Mesenchymal stem cell (in vitro differentiated cells and primary cell): ENCODE data around the gene RXRB.
A peak's percentile ranks its signal among the peaks of the same experiment; 100 is the strongest.

Experiments
- DNase-seq: peaks from one replicate; pipeline ENCODE4 v3.0.0-alpha.2; 2013
- H2AFZ ChIP-seq: one replicate; pipeline ENCODE4 v1.6.1; 2013; ENCODE audit warnings: low read depth, mild to moderate bottlenecking, control low read depth, inconsistent platforms, low read length, moderate library complexity
- H2AK5ac ChIP-seq: 2 replicates; pipeline ENCODE4 v1.6.1; 2013; ENCODE audit warnings: low read length, moderate library complexity, mild to moderate bottlenecking, inconsistent platforms; ENCODE audit not compliant: severe bottlenecking
- H2BK120ac ChIP-seq: one replicate; pipeline ENCODE4 v1.6.1; 2013; ENCODE audit warnings: low read depth, mild to moderate bottlenecking, inconsistent platforms, low read length, moderate library complexity
- H2BK12ac ChIP-seq, 2 experiments: one replicate each; pipeline ENCODE4 v1.6.1; 2013; ENCODE audit warnings: inconsistent platforms in 2 of 2, low read length in 2 of 2, mild to moderate bottlenecking in 2 of 2, moderate library complexity in 2 of 2, control low read depth in 1 of 2
- H2BK15ac ChIP-seq: one replicate; pipeline ENCODE4 v1.6.1; 2013; ENCODE audit warnings: mild to moderate bottlenecking, low read depth, inconsistent platforms; ENCODE audit not compliant: poor library complexity, severe bottlenecking
- H2BK5ac ChIP-seq: 2 replicates; pipeline ENCODE4 v1.6.1; 2013; ENCODE audit warnings: low read depth, mild to moderate bottlenecking, low read length, control low read depth, inconsistent platforms; ENCODE audit not compliant: poor library complexity, severe bottlenecking
- H3K14ac ChIP-seq, 2 experiments: one replicate each; pipeline ENCODE4 v1.6.1; 2013; ENCODE audit warnings: inconsistent platforms in 2 of 2, low read length in 2 of 2, control low read depth in 1 of 2, mild to moderate bottlenecking in 1 of 2, moderate library complexity in 1 of 2
- H3K18ac ChIP-seq, 2 experiments: one replicate each; pipeline ENCODE4 v1.6.1; 2013; ENCODE audit warnings: inconsistent platforms in 2 of 2, low read length in 2 of 2, control low read depth in 1 of 2, low read depth in 1 of 2, mild to moderate bottlenecking in 1 of 2
- H3K23ac ChIP-seq, 2 experiments: one replicate each; pipeline ENCODE4 v1.6.1; 2013; ENCODE audit warnings: inconsistent platforms in 2 of 2, low read length in 2 of 2, mild to moderate bottlenecking in 2 of 2, moderate library complexity in 2 of 2, control low read depth in 1 of 2
- H3K27ac ChIP-seq: 2 replicates; pipeline ENCODE4 v1.5.1; 2013; ENCODE audit warnings: mild to moderate bottlenecking, moderate library complexity, low read length, control low read depth, inconsistent platforms; ENCODE audit not compliant: poor library complexity, severe bottlenecking
- H3K27me3 ChIP-seq, 2 experiments: 2 replicates each; pipeline versions ENCODE4 v1.6.1 to v1.7.0; 2013; ENCODE audit warnings: low read length in 2 of 2, mild to moderate bottlenecking in 2 of 2, moderate library complexity in 2 of 2, control low read depth in 1 of 2, inconsistent platforms in 1 of 2; ENCODE audit not compliant: control insufficient read depth in 1 of 2, insufficient read depth in 1 of 2
- H3K36me3 ChIP-seq, 2 experiments: 2 replicates each; pipeline versions ENCODE4 v1.6.1 to v1.7.0; 2013; ENCODE audit warnings: low read length in 2 of 2, control low read depth in 1 of 2, inconsistent platforms in 1 of 2, low read depth in 1 of 2, mild to moderate bottlenecking in 1 of 2; ENCODE audit not compliant: insufficient read depth in 2 of 2, control insufficient read depth in 1 of 2
- H3K4ac ChIP-seq, 2 experiments: one replicate each; pipeline ENCODE4 v1.6.1; 2013; ENCODE audit warnings: inconsistent platforms in 2 of 2, low read length in 2 of 2, mild to moderate bottlenecking in 2 of 2, moderate library complexity in 2 of 2, control low read depth in 1 of 2, low read depth in 1 of 2
- H3K4me1 ChIP-seq: 2 replicates; pipeline ENCODE4 v1.6.1; 2013; ENCODE audit warnings: low read depth, low read length, control low read depth; ENCODE audit not compliant: control insufficient read depth, insufficient read depth
- H3K4me2 ChIP-seq: 2 replicates; pipeline ENCODE4 v1.6.1; 2013; ENCODE audit warnings: low read length, mild to moderate bottlenecking, inconsistent platforms; ENCODE audit not compliant: poor library complexity, severe bottlenecking
- H3K4me3 ChIP-seq, 2 experiments: 2 replicates each; pipeline versions ENCODE4 v1.5.1 to v1.7.0; 2013; ENCODE audit warnings: low read length in 2 of 2, mild to moderate bottlenecking in 2 of 2, control low read depth in 1 of 2, low read depth in 1 of 2; ENCODE audit not compliant: insufficient read depth in 1 of 2
- H3K79me1 ChIP-seq: replicated peaks from 2 replicates; pipeline ENCODE4 v1.6.1; 2013; ENCODE audit warnings: mild to moderate bottlenecking, control low read depth, low read length, inconsistent platforms; ENCODE audit not compliant: poor library complexity, severe bottlenecking
- H3K9ac ChIP-seq: 2 replicates; pipeline ENCODE4 v1.7.0; 2013; ENCODE audit warnings: mild to moderate bottlenecking, low read length, moderate library complexity
- H3K9me3 ChIP-seq: 2 replicates; pipeline ENCODE4 v1.7.0; 2013; ENCODE audit warnings: mild to moderate bottlenecking, low read length; ENCODE audit not compliant: control insufficient read depth
- H4K8ac ChIP-seq: one replicate; pipeline ENCODE4 v1.6.1; 2013; ENCODE audit warnings: inconsistent platforms, mild to moderate bottlenecking, low read length, moderate library complexity
- H4K91ac ChIP-seq: one replicate; pipeline ENCODE4 v1.6.1; 2013; ENCODE audit warnings: mild to moderate bottlenecking, low read length, inconsistent platforms
- WGBS: methylation state at CpG from one replicate; pipeline ENCODE4 v1.1.7; 2013; ENCODE audit warnings: mixed read lengths; 5-methylcytosine and 5-hydroxymethylcytosine counted together

RXRB gene

DNA sequence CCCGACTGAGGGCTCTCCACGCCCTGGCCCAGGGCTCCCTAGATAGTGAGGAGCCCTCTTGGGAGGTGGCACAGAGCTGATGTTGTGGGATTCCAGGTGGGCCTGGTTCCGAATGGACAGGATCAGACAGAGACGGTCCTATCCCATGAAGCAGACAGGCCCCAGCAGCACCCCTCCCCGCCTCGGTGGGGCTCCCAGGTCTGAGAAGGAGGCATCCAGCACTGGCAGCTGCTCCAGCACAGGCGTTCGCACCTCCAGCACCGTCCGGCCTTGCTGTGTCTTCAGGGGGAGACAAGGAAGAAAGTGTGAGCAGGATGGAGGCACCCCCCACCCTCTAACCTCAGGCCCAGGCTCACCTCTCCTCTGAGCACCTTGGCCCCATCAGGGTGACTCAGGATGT is 36.9 kb downstream of the RXRB start:
- H2BK120ac ChIP-seq, result no peak overlapping the region
- no peak overlapping the region for H3K4ac ChIP-seq
- H3K4me2 ChIP-seq, result no peak overlapping the region
- H3K14ac ChIP-seq, result no peak overlapping the region
- no peaks in the 10 kb centered on the region for H3K36me3 ChIP-seq
- peaks cover 13 to 24% of the 10 kb centered on the region in 2 experiments for H3K27me3 ChIP-seq
- H4K8ac ChIP-seq, result no peak overlapping the region
- no peak overlapping the region for H2AK5ac ChIP-seq
- H2AFZ ChIP-seq, result no peak overlapping the region
- no peaks in the 10 kb centered on the region for H3K9me3 ChIP-seq
- no peak overlapping the region for H3K18ac ChIP-seq
- DNase-seq, result no peak
- H2BK15ac ChIP-seq, result no peak overlapping the region
- H2BK5ac ChIP-seq, result no peak overlapping the region
- H4K91ac ChIP-seq, result no peak overlapping the region
- no peak overlapping the region for H3K9ac ChIP-seq
- no peak overlapping the region for H3K4me3 ChIP-seq
- H2BK12ac ChIP-seq, result no peak overlapping the region
- H3K23ac ChIP-seq, result no peak overlapping the region
- no peak overlapping the region for H3K27ac ChIP-seq
- WGBS, result 86% methylated on average over 9 of the region's 10 CpGs
- H3K79me1 ChIP-seq, result no peaks in the 10 kb centered on the region
- H3K4me1 ChIP-seq, result peaks cover 10% of the 10 kb centered on the region

GRCh38 chr6:33161354-33162331 is 38.8 kb downstream of the RXRB start:
- no peaks in the 10 kb centered on the region for H3K9me3 ChIP-seq
- peak overlapping the region; percentile 91 for H2AFZ ChIP-seq
- peaks cover 10% of the 10 kb centered on the region for H3K4me1 ChIP-seq
- peak overlapping the region in 1 of 2 experiments; percentile 79 for H2BK12ac ChIP-seq
- peak overlapping the region; percentile 87 for H3K9ac ChIP-seq
- H3K79me1 ChIP-seq, result no peaks in the 10 kb centered on the region
- H3K14ac ChIP-seq, result no peak overlapping the region
- H4K91ac ChIP-seq, result peak overlapping the region; percentile 56
- H2BK15ac ChIP-seq, result peak overlapping the region; percentile 60
- H3K4me2 ChIP-seq, result peak overlapping the region; percentile 46
- H3K4ac ChIP-seq, result no peak overlapping the region
- peaks cover 16 to 24% of the 10 kb centered on the region in 2 experiments for H3K27me3 ChIP-seq
- H2BK120ac ChIP-seq, result peak overlapping the region; percentile 1
- H3K23ac ChIP-seq, result no peak overlapping the region
- 15% methylated on average over 57 of the region's 58 CpGs for WGBS
- peak; percentile 77 for DNase-seq
- no peak overlapping the region for H2AK5ac ChIP-seq
- H4K8ac ChIP-seq, result peak overlapping the region; percentile 52
- H3K18ac ChIP-seq, result no peak overlapping the region
- H3K27ac ChIP-seq, result no peak overlapping the region
- H3K4me3 ChIP-seq, result peak overlapping the region; percentile 52 to 79
- H2BK5ac ChIP-seq, result no peak overlapping the region
- no peaks in the 10 kb centered on the region for H3K36me3 ChIP-seq

GRCh38 chr6:33160728-33161344 is 39.6 kb downstream of the RXRB start:
- Histone ChIP-seq H2BK15ac (no peak overlapping the region), H3K27ac (no peak overlapping the region), H4K8ac (no peak overlapping the region), H2BK5ac (no peak overlapping the region), H3K9me3 (no peaks in the 10 kb centered on the region), H3K4me2 (no peak overlapping the region), H3K4me3 (peak overlapping the region in 1 of 2 experiments; percentile 79), H3K36me3 (no peaks in the 10 kb centered on the region), H3K4ac (no peak overlapping the region), H3K4me1 (peaks cover 10% of the 10 kb centered on the region), H3K27me3 (peaks cover 9 to 20% of the 10 kb centered on the region in 2 experiments), H2BK12ac (no peak overlapping the region), H2AFZ (no peak overlapping the region), H3K9ac (peak overlapping the region; percentile 87), H2AK5ac (no peak overlapping the region), H3K18ac (no peak overlapping the region), H3K23ac (no peak overlapping the region), H4K91ac (no peak overlapping the region), H3K79me1 (no peaks in the 10 kb centered on the region), H2BK120ac (no peak overlapping the region), H3K14ac (no peak overlapping the region)
- peak; percentile 9 for DNase-seq
- 70% methylated on average over 12 of the region's 13 CpGs for WGBS

GRCh38 chr6:33160096-33160495 is 40.4 kb downstream of the RXRB start:
- H3K18ac ChIP-seq, result no peak overlapping the region
- no peak overlapping the region for H3K14ac ChIP-seq
- no peak overlapping the region for H4K8ac ChIP-seq

More at GRCh38 chr6:33160096-33160495, 40.4 kb downstream of the RXRB start:
- no peak overlapping the region for H2BK12ac ChIP-seq
- no peaks in the 10 kb centered on the region for H3K79me1 ChIP-seq
- no peak overlapping the region for H3K4ac ChIP-seq
- no peaks in the 10 kb centered on the region for H3K9me3 ChIP-seq
- H3K4me1 ChIP-seq, result peaks cover 10% of the 10 kb centered on the region
- H3K27me3 ChIP-seq, result peaks cover 7 to 17% of the 10 kb centered on the region in 2 experiments
- no peak overlapping the region for H2AK5ac ChIP-seq
- 95% methylated on average over 11 of the region's 11 CpGs for WGBS
- no peak overlapping the region for H3K4me3 ChIP-seq
- no peak for DNase-seq
- H3K4me2 ChIP-seq, result no peak overlapping the region
- no peaks in the 10 kb centered on the region for H3K36me3 ChIP-seq
- no peak overlapping the region for H4K91ac ChIP-seq
- no peak overlapping the region for H2AFZ ChIP-seq
- H3K27ac ChIP-seq, result no peak overlapping the region
- no peak overlapping the region for H2BK5ac ChIP-seq
- H2BK15ac ChIP-seq, result no peak overlapping the region
- H3K23ac ChIP-seq, result no peak overlapping the region
- no peak overlapping the region for H2BK120ac ChIP-seq
- H3K9ac ChIP-seq, result no peak overlapping the region
